ENCODE data around the gene LVRN.

GRCh38 chr5:116076496-116076895 is 114.2 kb downstream of the LVRN start:
- no peak for TF ChIP-seq POLR2AphosphoS5 (IDR thresholded peaks at IDR 0.05)
- no peak for TF ChIP-seq CTCF (IDR thresholded peaks at IDR 0.05 in 8 of 11, conservative IDR thresholded peaks at IDR 0.05 in 3 of 11)
- no peak for TF ChIP-seq POLR2A (IDR thresholded peaks at IDR 0.05)

All from spleen (tissue), 7 donors.